Nephron progenitor cell (in vitro differentiated cells): ENCODE data around the gene NACC1.
A peak's percentile ranks its signal among the peaks of the same experiment; 100 is the strongest.

ENCODE experiments used
- DNase-seq: peaks from one replicate; pipeline ENCODE4 v3.0.0; 2021
- H3K27ac Mint-ChIP-seq: 2 replicates; pipeline ENCODE4 v1.8.0; 2021; ENCODE audit warnings: mild to moderate bottlenecking, moderate library complexity, mixed read lengths
- H3K27me3 Mint-ChIP-seq: 2 replicates; pipeline ENCODE4 v1.8.0; 2021; ENCODE audit warnings: mild to moderate bottlenecking, low read depth, mixed read lengths; ENCODE audit not compliant: poor library complexity
- H3K36me3 Mint-ChIP-seq: 2 replicates; pipeline ENCODE4 v1.8.0; 2021; ENCODE audit warnings: low read depth, mixed read lengths
- H3K4me1 Mint-ChIP-seq: 2 replicates; pipeline ENCODE4 v1.8.0; 2021; ENCODE audit warnings: mixed read lengths
- H3K4me3 Mint-ChIP-seq: 2 replicates; pipeline ENCODE4 v1.8.0; 2021; ENCODE audit warnings: mild to moderate bottlenecking, moderate library complexity, mixed read lengths
- H3K9me3 Mint-ChIP-seq: 2 replicates; pipeline ENCODE4 v1.8.0; 2021; ENCODE audit warnings: mild to moderate bottlenecking, moderate library complexity, mixed read lengths
- CTCF ChIP-seq: fragments of 200-600 bp; sonication (generic); IDR thresholded peaks from 2 replicates; pipeline ENCODE4 v1.5.0; 2021; ENCODE audit warnings: antibody characterized with exemption

NACC1 gene

GRCh38 chr19:13100031-13100588, 18.0 kb upstream of the NACC1 start:
- Mint-ChIP-seq H3K36me3 (peaks cover 5% of the 10 kb centered on the region), H3K4me1 (peaks cover 12% of the 10 kb centered on the region), H3K27me3 (peaks cover 73% of the 10 kb centered on the region), H3K27ac (no peak overlapping the region), H3K4me3 (peak overlapping the region; percentile 48), H3K9me3 (peaks cover 6% of the 10 kb centered on the region)
- TF ChIP-seq CTCF = no peak
- no peak for DNase-seq

GRCh38 chr19:13100841-13101589, 17.0 kb upstream of the NACC1 start:
- H3K36me3 Mint-ChIP-seq = peaks cover 5% of the 10 kb centered on the region
- peak; percentile 12 for TF ChIP-seq CTCF
- H3K4me1 Mint-ChIP-seq = peaks cover 7% of the 10 kb centered on the region
- no peak overlapping the region for H3K27ac Mint-ChIP-seq
- H3K4me3 Mint-ChIP-seq = peak overlapping the region; percentile 23
- peaks cover 6% of the 10 kb centered on the region for H3K9me3 Mint-ChIP-seq
- H3K27me3 Mint-ChIP-seq = peaks cover 65% of the 10 kb centered on the region
- DNase-seq = no peak

- Mint-ChIP-seq H3K27ac (no peak overlapping the region), H3K27me3 (peaks cover 61% of the 10 kb centered on the region), H3K36me3 (peaks cover 5% of the 10 kb centered on the region), H3K4me3 (peak overlapping the region; percentile 23), H3K9me3 (peaks cover 6% of the 10 kb centered on the region), H3K4me1 (peaks cover 4% of the 10 kb centered on the region)
- no peak for DNase-seq
- TF ChIP-seq CTCF = no peak
Measured at GRCh38 chr19:13101590-13102415, 16.3 kb upstream of the NACC1 start.

- Mint-ChIP-seq H3K27ac (no peak overlapping the region), H3K36me3 (peaks cover 6% of the 10 kb centered on the region), H3K27me3 (peaks cover 56% of the 10 kb centered on the region), H3K4me3 (no peak overlapping the region), H3K4me1 (no peaks in the 10 kb centered on the region), H3K9me3 (peaks cover 3% of the 10 kb centered on the region)
- no peak for DNase-seq
- no peak for TF ChIP-seq CTCF
Measured at GRCh38 chr19:13102416-13102665, 15.7 kb upstream of the NACC1 start.

- no peak for TF ChIP-seq CTCF
- Mint-ChIP-seq H3K27ac (no peak within 1 kb of the TSS), H3K9me3 (peaks cover 3% of the 10 kb centered on the region), H3K4me3 (peak within 1 kb of the TSS; percentile 50), H3K36me3 (peaks cover 11% of the 10 kb centered on the region), H3K4me1 (no peaks in the 10 kb centered on the region), H3K27me3 (peaks cover 50% of the 10 kb centered on the region)
- peak; percentile 66 for DNase-seq
Measured at GRCh38 chr19:13102666-13103580, 15.1 kb upstream of the NACC1 start, which contains the start of gene LYL1. Gene LYL1 (minus strand): TSS chr19:13102858. CDS start chr19:13101171, 1,687 bp downstream.
